HEK293T (cell line): ENCODE data around the gene APOL5.

Source experiments
- FOXA1 ChIP-seq: fragments of 450-650 bp; IDR thresholded peaks from 2 replicates; pipeline ENCODE4 v1.6.1; 2016; ENCODE audit warnings: mild to moderate bottlenecking
- FOXK2 ChIP-seq: fragments of 450-650 bp; IDR thresholded peaks from 2 replicates; pipeline ENCODE4 v1.6.1; 2016; ENCODE audit warnings: mild to moderate bottlenecking
- LEF1 ChIP-seq: fragments of 450-650 bp; IDR thresholded peaks from 2 replicates; pipeline ENCODE4 v1.6.1; 2017; ENCODE audit warnings: mild to moderate bottlenecking, borderline replicate concordance
- ZNF384 ChIP-seq: fragments of 450-650 bp; IDR thresholded peaks from 2 replicates; pipeline ENCODE4 v1.6.1; 2016

GRCh38 chr22:35727436-35727835 lies 9.8 kb downstream of the APOL5 start:
- TF ChIP-seq FOXA1 (no peak), FOXK2 (no peak), LEF1 (no peak), ZNF384 (no peak)
